ENCODE results near the gene EXT2.

The EXT2 gene

GRCh38 chr11:44269369-44270351, 174.2 kb downstream of the EXT2 start:
- DNase-seq: no peak

GRCh38 chr11:44270403-44271273, 175.2 kb downstream of the EXT2 start:
- DNase-seq: no peak

GRCh38 chr11:44271286-44271685, 175.8 kb downstream of the EXT2 start:
- no peak for DNase-seq

- DNase-seq: no peak
Measured at GRCh38 chr11:44274404-44274803, 178.9 kb downstream of the EXT2 start.

- DNase-seq: no peak
Measured at GRCh38 chr11:44275241-44275640, 179.8 kb downstream of the EXT2 start.

GRCh38 chr11:44275961-44276550, 180.6 kb downstream of the EXT2 start:
- DNase-seq: no peak

- DNase-seq: no peak
Measured at GRCh38 chr11:44277196-44278090, 182.0 kb downstream of the EXT2 start.

- DNase-seq: no peak
Measured at GRCh38 chr11:44279483-44279882, 184.0 kb downstream of the EXT2 start.

- no peak for DNase-seq
Measured at GRCh38 chr11:44280257-44280656, 184.8 kb downstream of the EXT2 start.

GRCh38 chr11:44281151-44281550, 185.7 kb downstream of the EXT2 start:
- no peak for DNase-seq

GRCh38 chr11:44282620-44283019, 187.1 kb downstream of the EXT2 start:
- no peak for DNase-seq

GRCh38 chr11:44285756-44286155, 190.3 kb downstream of the EXT2 start:
- no peak for DNase-seq

- DNase-seq: peak; percentile 62
Measured at GRCh38 chr11:44286268-44286880, 190.9 kb downstream of the EXT2 start.

GRCh38 chr11:44286911-44287310, 191.4 kb downstream of the EXT2 start:
- no peak for DNase-seq

GRCh38 chr11:44288133-44288526, 192.7 kb downstream of the EXT2 start:
- no peak for DNase-seq

GRCh38 chr11:44290208-44290607, 194.7 kb downstream of the EXT2 start:
- peak; percentile 71 for DNase-seq
